Endodermal cell (in vitro differentiated cells): Measurements from ENCODE around the gene FHAD1. TPM values are rescaled to one million over a fixed set of nuclear protein-coding genes. Genes with fewer than 3 reads are reported as not detected.
A peak's percentile ranks its signal among the peaks of the same experiment; 100 is the strongest.

Source experiments
- DNase-seq: peaks from one replicate; pipeline ENCODE4 v3.0.0-alpha.2; 2017
- H3K27ac ChIP-seq: 2 replicates; pipeline ENCODE4 v1.5.1; 2013; ENCODE audit warnings: mild to moderate bottlenecking, low read depth, low read length, moderate library complexity
- H3K27me3 ChIP-seq: 2 replicates; pipeline ENCODE4 v1.6.1; 2013; ENCODE audit warnings: mild to moderate bottlenecking, low read length, moderate library complexity; ENCODE audit not compliant: insufficient read depth, control insufficient read depth, poor library complexity, severe bottlenecking
- H3K36me3 ChIP-seq: 2 replicates; pipeline ENCODE4 v1.7.0; 2013; ENCODE audit warnings: mild to moderate bottlenecking, low read length, moderate library complexity; ENCODE audit not compliant: control insufficient read depth, insufficient read depth
- H3K4me1 ChIP-seq: one replicate; pipeline ENCODE4 v1.7.0; 2013; ENCODE audit warnings: low read length; ENCODE audit not compliant: control insufficient read depth, insufficient read depth
- H3K4me3 ChIP-seq: 2 replicates; pipeline ENCODE4 v1.5.1; 2013; ENCODE audit warnings: mild to moderate bottlenecking, low read length, moderate library complexity
- H3K9ac ChIP-seq: 2 replicates; pipeline ENCODE4 v1.6.1; 2013; ENCODE audit warnings: mild to moderate bottlenecking, low read length, moderate library complexity; ENCODE audit not compliant: poor library complexity, severe bottlenecking; ENCODE audit errors: extremely low read depth
- H3K9me3 ChIP-seq: 2 replicates; pipeline ENCODE4 v1.6.1; 2013; ENCODE audit warnings: mild to moderate bottlenecking, low read length, moderate library complexity; ENCODE audit not compliant: control insufficient read depth
- H3K27ac Mint-ChIP-seq: 2 replicates; pipeline ENCODE4 v1.8.0; 2020; ENCODE audit warnings: mixed read lengths
- H3K27me3 Mint-ChIP-seq: 2 replicates; pipeline ENCODE4 v1.8.0; 2021; ENCODE audit warnings: mild to moderate bottlenecking, mixed read lengths; ENCODE audit not compliant: insufficient read depth
- H3K36me3 Mint-ChIP-seq: 2 replicates; pipeline ENCODE4 v1.8.0; 2020; ENCODE audit warnings: low read depth, mixed read lengths
- H3K4me1 Mint-ChIP-seq: 2 replicates; pipeline ENCODE4 v1.8.0; 2020; ENCODE audit warnings: mixed read lengths
- H3K4me3 Mint-ChIP-seq: 2 replicates; pipeline ENCODE4 v1.8.0; 2020; ENCODE audit warnings: mild to moderate bottlenecking, moderate library complexity, mixed read lengths
- H3K9me3 Mint-ChIP-seq: 2 replicates; pipeline ENCODE4 v1.8.0; 2020; ENCODE audit warnings: mild to moderate bottlenecking, mixed read lengths
- CTCF ChIP-seq: fragments of 200-600 bp; sonication (generic); conservative IDR thresholded peaks from 2 replicates; pipeline ENCODE4 v1.5.0; 2021; ENCODE audit warnings: antibody characterized with exemption, mild to moderate bottlenecking
- WGBS, 2 experiments: methylation state at CpG; one replicate each; pipeline versions ENCODE4 v1.1.5 to v1.1.7; 2013; ENCODE audit warnings: missing lambda C conversion rate in 2 of 2, mixed read lengths in 1 of 2; ENCODE audit not compliant: insufficient coverage in 1 of 2, insufficient read length in 1 of 2; 5-methylcytosine and 5-hydroxymethylcytosine counted together
- total RNA-seq, 2 donors: library from RNA; stranded (reverse); fragmentation: NEBNext Ultra II Directional in 1 of 2; extraction: Animal tissue kit (Norgen Biotek cat#: 25700) in 1 of 2; gene quantifications; 2 replicates in 1 of 2; 3 replicates in 1 of 2; pipeline ENCODE4 v1.2.1, GENCODE V29; 2021

Gene FHAD1
- total RNA-seq, 2 donors from 2014 or later: 2.9 to 3.6 TPM

GRCh38 chr1:15348648-15349047 is 101.6 kb downstream of the FHAD1 start:
- Mint-ChIP-seq H3K27me3 (no peaks in the 10 kb centered on the region), H3K4me1 (no peaks in the 10 kb centered on the region), H3K4me3 (no peak overlapping the region), H3K36me3 (no peaks in the 10 kb centered on the region), H3K27ac (no peak overlapping the region), H3K9me3 (no peaks in the 10 kb centered on the region)
- no peak for DNase-seq
- 93 to 100% methylated on average over 5 to 8 of the region's 9 CpGs for WGBS, 2 experiments
- Histone ChIP-seq H3K4me1 (no peaks in the 10 kb centered on the region), H3K27ac (no peak overlapping the region), H3K4me3 (no peak overlapping the region), H3K36me3 (no peaks in the 10 kb centered on the region), H3K9ac (no peak overlapping the region), H3K9me3 (no peaks in the 10 kb centered on the region), H3K27me3 (no peaks in the 10 kb centered on the region)
- TF ChIP-seq CTCF: no peak

DNA sequence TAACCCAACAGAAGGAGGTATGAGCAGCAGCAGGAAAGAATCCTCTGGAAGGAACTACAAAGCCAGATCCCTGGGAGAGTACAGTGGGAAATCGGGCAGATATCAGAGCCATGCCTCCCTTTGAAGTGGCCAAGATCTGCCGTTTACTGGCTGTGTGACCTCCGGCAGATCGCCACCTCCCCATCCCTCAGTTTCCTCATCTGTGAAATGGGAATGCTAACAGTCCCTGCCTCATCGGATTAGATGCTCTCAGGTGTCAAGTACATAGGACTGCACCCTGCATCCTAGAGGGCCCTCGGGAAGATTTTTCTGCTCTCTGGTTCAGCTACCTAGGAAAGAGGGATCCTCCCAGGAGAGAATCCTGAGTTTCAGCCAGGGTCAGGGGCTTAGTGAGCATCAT is 102.1 kb downstream of the FHAD1 start:
- 92 to 98% methylated on average over 5 to 6 of the region's 6 CpGs for WGBS, 2 experiments
- H3K27ac Mint-ChIP-seq: no peak overlapping the region
- no peaks in the 10 kb centered on the region for H3K9me3 Mint-ChIP-seq

DNA sequence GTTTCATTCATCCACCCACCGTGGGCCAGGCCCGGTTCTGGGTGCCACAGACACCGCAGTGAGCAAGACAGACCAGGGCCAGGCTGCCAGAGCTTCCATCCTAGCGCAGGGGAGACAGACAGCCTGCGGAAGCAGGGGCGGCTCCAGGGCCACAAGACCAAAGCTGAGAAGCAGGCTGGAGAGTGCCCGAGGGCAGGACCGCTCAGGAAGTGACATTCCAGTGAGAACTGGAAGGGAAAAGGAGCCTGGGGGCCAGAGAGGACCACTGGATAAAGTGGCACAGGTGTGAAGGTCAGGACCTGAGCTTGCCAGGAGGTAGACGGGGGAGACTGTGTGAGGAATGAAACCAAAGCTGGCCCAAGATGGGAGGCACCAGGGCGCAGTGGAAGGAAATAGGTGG is 103.1 kb downstream of the FHAD1 start:
- H3K27ac Mint-ChIP-seq: peak overlapping the region; percentile 40
- TF ChIP-seq CTCF: no peak
- Histone ChIP-seq H3K27ac (no peak overlapping the region), H3K9ac (no peak overlapping the region), H3K4me1 (no peaks in the 10 kb centered on the region), H3K36me3 (no peaks in the 10 kb centered on the region), H3K4me3 (no peak overlapping the region), H3K9me3 (no peaks in the 10 kb centered on the region), H3K27me3 (no peaks in the 10 kb centered on the region)
- H3K4me3 Mint-ChIP-seq: no peak overlapping the region
- no peak for DNase-seq
- no peaks in the 10 kb centered on the region for H3K27me3 Mint-ChIP-seq
- 86 to 89% methylated on average over 7 to 10 of the region's 10 CpGs for WGBS, 2 experiments
- no peaks in the 10 kb centered on the region for H3K9me3 Mint-ChIP-seq
- H3K36me3 Mint-ChIP-seq: no peaks in the 10 kb centered on the region
- H3K4me1 Mint-ChIP-seq: no peaks in the 10 kb centered on the region

More for the DNA sequence above, 102.1 kb downstream of the FHAD1 start:
- no peak overlapping the region for H3K4me3 Mint-ChIP-seq
- no peaks in the 10 kb centered on the region for H3K9me3 ChIP-seq
- H3K36me3 Mint-ChIP-seq: no peaks in the 10 kb centered on the region
- no peak for TF ChIP-seq CTCF
- no peak overlapping the region for H3K4me3 ChIP-seq
- no peak overlapping the region for H3K9ac ChIP-seq
- no peaks in the 10 kb centered on the region for H3K27me3 Mint-ChIP-seq
- no peaks in the 10 kb centered on the region for H3K27me3 ChIP-seq
- no peak for DNase-seq
- no peak overlapping the region for H3K27ac ChIP-seq
- no peaks in the 10 kb centered on the region for H3K36me3 ChIP-seq
- no peaks in the 10 kb centered on the region for H3K4me1 ChIP-seq
- no peaks in the 10 kb centered on the region for H3K4me1 Mint-ChIP-seq
